Kidney (tissue), 14 donors: ENCODE measurements around the gene RNF213. TPM values are rescaled to one million over a fixed set of nuclear protein-coding genes. Genes with fewer than 3 reads are reported as not detected.

ENCODE experiments used
- DNase-seq, 5 donors: peaks; one replicate each; pipeline ENCODE4 v3.0.0-alpha.2; 2013 to 2020
- FAIRE-seq: peaks from 2 replicates; lab custom pipeline; 2012; peaks lifted over from hg19 to GRCh38; lab: Jason Lieb, UNC
- H3K27ac ChIP-seq, 2 donors: one replicate each; pipeline ENCODE4 v1.7.0; 2013; ENCODE audit warnings: low read depth in 2 of 2, low read length in 2 of 2, inconsistent platforms in 1 of 2
- H3K27me3 ChIP-seq: one replicate; pipeline ENCODE4 v1.7.1; 2013; ENCODE audit warnings: low read length, inconsistent platforms; ENCODE audit not compliant: control insufficient read depth, insufficient read depth
- H3K36me3 ChIP-seq, 3 donors: one replicate each; pipeline versions ENCODE4 v1.7.0 to v1.7.1; 2013; ENCODE audit warnings: low read length in 3 of 3, control low read depth in 1 of 3, inconsistent platforms in 1 of 3; ENCODE audit not compliant: insufficient read depth in 3 of 3, control insufficient read depth in 2 of 3
- H3K4me1 ChIP-seq, 3 donors: one replicate each; pipeline versions ENCODE4 v1.7.0 to v1.7.1; 2013; ENCODE audit warnings: low read length in 3 of 3, inconsistent platforms in 1 of 3, low read depth in 1 of 3; ENCODE audit not compliant: control insufficient read depth in 2 of 3, insufficient read depth in 2 of 3
- H3K4me3 ChIP-seq, 3 donors: one replicate each; pipeline versions ENCODE4 v1.7.0 to v1.8.1; 2013; ENCODE audit warnings: low read length in 3 of 3, control low read depth in 1 of 3, inconsistent platforms in 1 of 3
- H3K9ac ChIP-seq, 3 donors: one replicate each; pipeline versions ENCODE4 v1.7.0 to v1.7.1; 2013; ENCODE audit warnings: low read length in 3 of 3, control low read depth in 1 of 3, inconsistent platforms in 1 of 3
- H3K9me3 ChIP-seq, 3 donors: one replicate each; pipeline versions ENCODE4 v1.7.0 to v1.7.1; 2013; ENCODE audit warnings: low read length in 3 of 3, control low read depth in 1 of 3, inconsistent platforms in 1 of 3; ENCODE audit not compliant: control insufficient read depth in 2 of 3, insufficient read depth in 1 of 3
- CTCF ChIP-seq: IDR thresholded peaks from 3 replicates; pipeline ENCODE4 v1.5.1; 2012; ENCODE audit warnings: mild to moderate bottlenecking, moderate library complexity, borderline replicate concordance; ENCODE audit not compliant: insufficient read depth; ENCODE audit errors: extremely low read depth
- intact Hi-C: fragments of 100-400 bp; cut with DNase I; formaldehyde crosslinking; loops from one replicate; pipeline ENCODE4 v1.11.1; 2022
- polyA plus RNA-seq: library from polyadenylated mRNA; stranded (reverse); fragments of 350-450 nt; fragmentation: Illumina TruSeq; extraction: RNeasy Lipid Tissue Mini Kit (QIAGEN cat#74804); gene quantifications from one replicate; pipeline ENCODE4 v1.2.3, GENCODE V29; 2014; ENCODE audit warnings: low read depth, low replicate concordance; ENCODE audit not compliant: insufficient read depth
- total RNA-seq: library from RNA; stranded (reverse); fragmentation: NEBNext Ultra II Directional; extraction: Animal tissue kit (Norgen Biotek cat#: 25700); gene quantifications from one replicate; pipeline ENCODE4 v1.2.1, GENCODE V29; 2021
- donor health status: control.
- donor health status: control.
- donor health status: control.
- donor health status: control.
- donor health status: control.
- donor health status: DM: yes; HTN: yes; CAD: no.
- donor health status: Normal renal cell carcinoma (clear cell type).

The RNF213 gene
- total and polyA plus RNA-seq, 2 donors from 2014 or later, result 43.4 to 276 TPM

DNA sequence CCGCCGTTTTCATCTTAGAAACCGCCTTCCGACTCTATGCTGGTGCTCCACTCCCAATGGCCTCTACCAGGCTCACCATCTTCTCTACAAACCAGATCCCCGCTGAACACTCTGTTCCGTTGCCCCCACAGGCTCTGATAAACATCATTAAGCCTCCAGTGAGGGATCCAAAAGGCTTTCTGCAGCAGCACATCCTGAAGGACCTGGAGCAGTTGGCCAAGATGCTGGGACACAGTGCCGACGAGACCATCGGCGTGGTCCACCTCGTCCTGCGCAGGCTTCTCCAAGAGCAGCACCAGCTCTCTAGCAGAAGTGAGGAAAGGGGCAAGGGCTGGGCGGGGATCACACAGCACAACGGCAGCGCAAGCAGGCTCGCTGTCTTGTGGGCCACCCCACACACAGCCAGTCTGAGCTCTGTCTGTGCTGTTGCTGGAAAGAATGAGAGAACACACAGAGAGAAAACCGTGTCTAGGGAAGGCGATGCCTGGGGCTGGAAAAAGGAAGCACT is 120.8 kb downstream of the RNF213 start:
- Histone ChIP-seq H3K27ac (no peak overlapping the region), H3K9ac (no peak overlapping the region), H3K9me3 (no peaks in the 10 kb centered on the region), H3K36me3 (peaks cover 4 to 90% (median 75%) of the 10 kb centered on the region in 3 donors), H3K4me3 (no peak overlapping the region), H3K27me3 (no peaks in the 10 kb centered on the region), H3K4me1 (no peaks in the 10 kb centered on the region)
- no peak for FAIRE-seq
- no peak for TF ChIP-seq CTCF
- intact Hi-C loops, result no loop called here
- no peak for DNase-seq

DNA sequence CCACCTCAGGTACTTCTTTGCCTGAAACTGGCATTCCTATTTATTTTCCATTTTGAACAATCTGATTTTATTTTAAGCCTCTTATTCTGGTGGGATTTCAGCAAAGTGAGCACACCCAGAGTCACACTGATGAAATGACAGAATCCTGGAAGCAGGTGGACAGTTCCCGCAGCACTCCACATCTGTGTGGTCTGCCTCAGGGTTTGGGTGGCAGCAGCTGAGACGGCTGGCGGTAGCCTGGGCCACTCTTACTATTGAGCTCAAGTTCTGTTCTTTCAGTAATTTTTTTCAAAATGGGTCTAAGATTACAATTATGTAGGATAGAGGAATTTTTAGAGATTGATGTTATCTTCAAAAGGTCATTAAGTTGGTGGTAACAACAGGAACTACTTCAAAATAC is 121.8 kb downstream of the RNF213 start:
- intact Hi-C loops, result no loop called here
- H3K4me3 ChIP-seq, result no peak overlapping the region
- H3K9ac ChIP-seq, result no peak overlapping the region
- DNase-seq, result no peak
- no peak overlapping the region for H3K27ac ChIP-seq
- no peaks in the 10 kb centered on the region for H3K27me3 ChIP-seq
- no peaks in the 10 kb centered on the region for H3K9me3 ChIP-seq
- no peak for FAIRE-seq
- peaks cover under 1 to 92% (median 78%) of the 10 kb centered on the region in 3 donors for H3K36me3 ChIP-seq
- no peaks in the 10 kb centered on the region for H3K4me1 ChIP-seq
- TF ChIP-seq CTCF, result no peak

DNA sequence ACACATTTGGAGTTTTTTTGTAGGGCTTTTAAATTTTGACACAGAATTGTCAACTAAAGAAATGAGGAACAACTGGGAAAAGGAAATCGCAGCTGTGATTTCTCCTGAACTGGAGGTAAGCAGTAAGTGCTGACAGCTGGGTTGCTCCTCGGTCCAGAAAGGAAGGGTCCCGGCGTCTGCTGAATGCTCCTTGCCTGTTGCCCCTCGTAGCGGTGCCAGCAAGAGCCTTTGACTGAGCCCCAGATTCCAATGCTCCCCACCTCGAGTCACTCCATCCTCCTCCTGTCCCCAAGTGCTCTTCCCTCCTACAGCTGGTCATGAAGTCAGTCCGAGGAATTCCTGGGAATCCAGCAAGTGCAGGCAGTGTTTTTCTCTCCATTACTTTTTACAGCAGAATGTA is 122.3 kb downstream of the RNF213 start:
- DNase-seq (no peak), FAIRE-seq (no peak)
- Histone ChIP-seq H3K27me3 (no peaks in the 10 kb centered on the region), H3K36me3 (peaks cover 0 to 90% (median 73%) of the 10 kb centered on the region in 3 donors), H3K4me1 (no peaks in the 10 kb centered on the region), H3K27ac (no peak overlapping the region), H3K4me3 (no peak overlapping the region), H3K9ac (no peak overlapping the region), H3K9me3 (no peaks in the 10 kb centered on the region)
- TF ChIP-seq CTCF, result no peak
- intact Hi-C loops, result no loop called here
